Measurements from ENCODE around the gene DNAAF2. TPM values are rescaled to one million over a fixed set of nuclear protein-coding genes. Genes with fewer than 3 reads are reported as not detected.

The DNAAF2 gene
- total and polyA plus RNA-seq, 2 of the 13 experiments (the other 11 are each of a cell fraction or from before 2014, with no cell fraction given), result 6.1 to 13.6 TPM

- TF ChIP-seq CC2D1A (CRISPR knock-in tag; IDR thresholded peaks at IDR 0.05) (no peak), ZFP82 (CRISPR knock-in tag; IDR thresholded peaks at IDR 0.05; ENCODE audit: borderline replicate concordance) (peak; percentile 10; the same call in 1 of the 2 replicates)
These were observed at the start of gene DNAAF2 (continued) for GRCh38 chr14:49634547-49635334.

GRCh38 chr14:49679271-49679670 lies 44.2 kb upstream of the DNAAF2 start:
- H3K36me3 ChIP-seq (replicated peaks in 1 of 2; ENCODE audit: control insufficient read depth in 1 of 2, insufficient read depth in 2 of 2, low read length in 2 of 2), result peaks cover 4 to 31% of the 10 kb centered on the region in 2 experiments; a peak in 4 of 5 replicates
- intact Hi-C loops (cut with micrococcal nuclease; ENCODE audit: unreplicated experiment), result no loop called here
- ATAC-seq (no peak), DNase-seq (ENCODE audit: low spot score) (no peak), FAIRE-seq (no peak)
- H3K79me2 ChIP-seq (ENCODE audit: insufficient read depth, low read length), result peaks cover 3% of the 10 kb centered on the region
- H3K9ac ChIP-seq (ENCODE audit: insufficient read depth, low read depth, low read length), result no peak overlapping the region
- no peaks in the 10 kb centered on the region for H3K27me3 ChIP-seq (ENCODE audit: control insufficient read depth in 1 of 2, insufficient read depth in 2 of 2, low read length in 2 of 2)
- H3K4me2 ChIP-seq (ENCODE audit: low read depth, low read length), result no peak overlapping the region
- in situ Hi-C loops (cut with HindIII; ENCODE audit: extremely low pct_ligation_motif_present, low pct_unique_long_range_greater_than_20kb), result no loop called here
- H3K4me1 ChIP-seq (ENCODE audit: insufficient read depth, low read length), result no peaks in the 10 kb centered on the region
- no peaks in the 10 kb centered on the region for H3K9me3 ChIP-seq (ENCODE audit: low read length)
- TF ChIP-seq SIX4 (CRISPR knock-in tag; IDR thresholded peaks at IDR 0.05), result no peak
- TF ChIP-seq EP300 (IDR thresholded peaks at IDR 0.05; ENCODE audit: low read depth in 2 of 2, low read length in 2 of 2), result no peak
- no peak for TF ChIP-seq EP300 (CRISPR knock-in tag; IDR thresholded peaks at IDR 0.05; ENCODE audit: borderline replicate concordance)
- no peak for TF ChIP-seq ZNF644 (CRISPR knock-in tag; IDR thresholded peaks at IDR 0.05; ENCODE audit: low read depth)
- TF ChIP-seq THYN1 (CRISPR knock-in tag; IDR thresholded peaks at IDR 0.05; ENCODE audit: borderline replicate concordance, low read depth), result no peak
- TF ChIP-seq SRF (IDR thresholded peaks at IDR 0.05; ENCODE audit: low read depth, low read length), result no peak
- TF ChIP-seq RFXAP (CRISPR knock-in tag; IDR thresholded peaks at IDR 0.05; ENCODE audit: borderline replicate concordance), result no peak
- no peak for TF ChIP-seq HHEX (CRISPR knock-in tag; IDR thresholded peaks at IDR 0.05)
- TF ChIP-seq ZNF792 (CRISPR knock-in tag; IDR thresholded peaks at IDR 0.05), result no peak
- H2AFZ ChIP-seq (ENCODE audit: low read length), result no peak overlapping the region
- POLR2A ChIA-PET, result no interaction called here
- H3K4me3 ChIP-seq (replicated peaks in 1 of 3; ENCODE audit: insufficient read depth in 1 of 3, low read depth in 2 of 3, low read length in 3 of 3), result no peak overlapping the region
- TSS peak; percentile 25 for BruUV-seq (replicated peaks)
- no peaks in the 10 kb centered on the region; the same call in 1 of the 2 replicates for H4K20me1 ChIP-seq (ENCODE audit: insufficient read depth, low read length)
- WGBS (ENCODE audit: low lambda C conversion rate), result 80% methylated on average over 2 of the region's 2 CpGs
- CTCF ChIA-PET (ENCODE audit: low intra/inter-chr PET ratio, low total read pairs), result no interaction called here
- no peak overlapping the region for H3K27ac ChIP-seq (ENCODE audit: extremely low read length, insufficient read depth, low read length)
